ENCODE data around the gene UMODL1.
A peak's percentile ranks its signal among the peaks of the same experiment; 100 is the strongest.
"Not testable (repeated sequence)": the region's sequence is repeated elsewhere in the genome, so short reads cannot be mapped to it uniquely, and the experiment has no call there.

The UMODL1 gene

DNA sequence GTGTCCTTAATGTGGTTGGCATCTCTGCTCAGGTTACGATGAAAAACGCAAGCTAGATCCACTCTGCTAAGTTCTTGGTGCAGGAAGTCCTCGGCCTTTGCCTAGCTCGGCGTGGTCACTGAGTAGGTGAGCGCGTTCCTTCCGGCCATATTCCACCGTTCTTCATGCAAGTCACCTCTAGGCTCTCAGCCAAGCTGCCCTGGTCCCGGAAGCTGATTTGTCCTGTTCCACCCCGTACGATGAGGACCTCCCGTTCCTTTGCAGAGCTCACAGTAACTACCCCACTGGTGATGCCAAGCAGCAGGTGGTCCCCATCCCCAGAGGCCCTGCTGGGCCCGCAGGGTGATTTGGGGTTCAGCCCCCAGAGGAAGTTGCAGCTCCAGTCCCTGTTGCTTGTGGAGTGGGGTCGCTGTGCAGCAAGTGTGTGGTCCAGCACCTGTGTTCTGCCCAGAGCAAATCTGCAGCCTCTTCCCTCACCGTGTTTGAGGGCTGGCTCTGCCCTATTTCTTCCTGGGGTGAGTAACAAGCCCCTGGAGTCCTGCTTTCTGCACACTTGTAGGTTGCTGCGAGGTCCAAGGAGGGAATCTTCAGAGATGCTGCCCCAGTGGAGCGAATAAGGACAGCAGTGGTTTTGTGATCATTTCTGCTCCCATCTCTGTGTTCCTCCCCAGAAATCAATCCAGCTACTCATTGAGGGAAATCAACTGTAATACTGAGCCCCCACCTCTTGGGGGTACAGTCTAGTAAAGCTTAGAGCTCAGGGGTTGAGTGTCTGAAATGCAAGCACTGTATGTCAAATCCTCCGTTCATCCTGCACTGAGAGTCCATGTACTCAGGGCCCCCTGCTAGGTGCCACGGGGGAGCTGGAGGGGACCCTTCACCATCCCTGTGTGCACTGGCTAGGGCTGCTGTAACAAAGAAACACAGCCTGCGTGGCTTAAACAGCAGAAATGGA is 2.3 kb downstream of the UMODL1 start:
- H3K27ac ChIP-seq = no peak overlapping the region
- no peak overlapping the region for H3K4me3 ChIP-seq

DNA sequence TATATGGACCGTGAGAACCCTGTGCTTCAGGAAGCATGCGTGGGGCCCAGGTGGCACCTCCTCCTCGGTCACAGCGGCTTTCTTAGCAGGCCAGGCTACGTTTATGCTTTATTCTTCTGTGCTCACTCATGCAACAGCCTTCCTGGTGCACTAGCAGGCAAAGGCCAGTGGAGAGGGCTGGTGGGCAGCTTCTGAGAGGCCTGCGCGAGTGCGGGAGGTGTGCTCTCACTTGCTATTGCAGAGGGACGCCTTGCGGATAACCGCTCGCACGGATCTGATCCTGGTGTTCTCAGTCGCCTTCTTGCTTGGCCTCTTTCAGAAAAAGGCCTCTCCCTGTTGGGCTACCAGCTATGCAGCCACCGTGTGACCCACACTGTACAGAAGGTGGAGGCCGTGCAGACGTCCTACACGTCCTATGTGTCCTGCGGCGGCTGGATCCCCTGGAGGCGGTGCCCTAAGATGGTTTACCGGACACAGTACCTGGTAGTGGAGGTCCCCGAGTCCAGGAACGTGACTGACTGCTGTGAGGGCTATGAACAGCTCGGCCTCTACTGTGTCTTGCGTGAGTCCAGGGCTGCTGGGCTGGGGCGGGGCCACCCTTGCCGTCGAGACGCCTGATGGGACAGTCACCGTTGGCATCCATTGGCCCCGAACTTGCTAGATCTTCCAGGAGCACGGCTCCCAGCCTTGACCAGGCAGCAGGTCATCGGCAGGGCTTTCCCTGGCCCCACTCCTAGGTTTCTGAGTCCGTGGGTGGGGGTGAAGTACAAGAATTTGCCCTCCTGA is 4.8 kb downstream of the UMODL1 start:
- no peak overlapping the region for H3K27ac ChIP-seq
- H3K4me3 ChIP-seq = no peak overlapping the region

- H3K4me3 ChIP-seq, H3K27ac ChIP-seq: not testable (repeated sequence)
Observed at GRCh38 chr21:42077685-42078238, 6.6 kb downstream of the UMODL1 start.

GRCh38 chr21:42078247-42079007 is 7.3 kb downstream of the UMODL1 start:
- not testable (repeated sequence) for H3K4me3 ChIP-seq, H3K27ac ChIP-seq

- no peak overlapping the region for H3K4me3 ChIP-seq
- peak overlapping the region in 7 of 21 experiments; percentile 26 to 83 (median 59) for H3K27ac ChIP-seq
Observed at GRCh38 chr21:42079008-42079938, 8.2 kb downstream of the UMODL1 start.

DNA sequence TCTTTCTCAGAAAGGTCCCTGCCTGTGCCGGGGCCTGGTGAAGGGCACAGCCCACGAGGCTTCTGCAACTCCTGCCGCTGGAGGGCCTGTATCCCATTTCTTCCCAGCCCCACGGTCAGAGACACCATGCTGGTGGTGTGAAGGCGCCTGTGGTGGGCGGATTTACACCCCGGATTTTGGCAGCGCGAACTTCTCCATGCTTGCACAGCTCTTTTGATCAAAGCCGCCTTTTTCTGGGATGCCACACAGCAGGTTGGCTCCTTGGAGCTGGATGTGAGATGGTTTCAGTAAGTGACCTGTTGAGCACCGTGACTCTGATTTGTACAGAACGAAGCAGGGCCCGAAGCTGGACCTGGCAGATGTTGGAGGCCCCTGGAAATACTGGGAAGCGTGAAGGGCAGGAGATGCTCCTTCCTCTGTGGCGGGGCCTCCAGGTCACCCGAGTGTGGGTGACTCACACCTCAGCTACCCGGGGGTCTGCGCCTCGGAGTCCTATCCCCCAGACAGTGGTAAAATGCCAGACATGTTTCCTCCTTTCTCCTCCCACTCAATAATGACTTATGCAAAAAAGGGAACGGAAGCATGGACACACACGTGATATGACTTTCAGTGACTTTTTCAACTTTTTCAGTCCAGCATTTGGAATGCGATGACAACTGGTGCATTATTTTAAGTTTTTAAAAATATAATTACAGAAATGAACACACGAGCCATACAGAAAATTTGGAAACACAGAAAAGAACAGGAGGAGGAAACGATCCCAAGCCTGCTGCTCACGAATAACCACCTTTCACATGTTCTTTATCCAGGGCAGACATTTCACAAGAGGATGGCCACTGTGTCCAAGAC is 9.0 kb downstream of the UMODL1 start:
- H3K27ac ChIP-seq = peak overlapping the region in 10 of 21 experiments; percentile 25 to 83 (median 54)
- no peak overlapping the region for H3K4me3 ChIP-seq

GRCh38 chr21:42080788-42081083 is 9.6 kb downstream of the UMODL1 start:
- H3K4me3 ChIP-seq = no peak overlapping the region
- peak overlapping the region in 8 of 21 experiments; percentile 51 to 83 (median 66) for H3K27ac ChIP-seq

DNA sequence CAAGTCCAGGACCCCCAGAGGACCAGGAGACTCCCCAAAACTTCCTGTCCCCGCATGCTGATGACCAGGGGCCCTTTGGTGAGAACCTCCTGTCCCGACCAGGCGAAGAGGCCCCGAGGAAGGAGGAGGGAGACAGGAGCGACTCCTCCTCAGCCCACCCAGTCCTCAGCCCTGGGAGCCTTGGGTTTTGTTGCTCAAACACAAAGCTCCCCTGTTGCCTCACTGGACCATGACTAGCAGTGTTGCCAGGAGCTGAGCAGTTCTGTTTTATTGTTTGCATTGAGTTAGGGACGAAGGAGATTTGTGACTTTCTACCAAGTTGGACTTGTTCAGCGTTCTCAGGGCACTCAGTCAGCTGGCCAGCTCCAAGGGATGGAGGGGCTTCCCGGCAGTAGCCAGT is 10.0 kb downstream of the UMODL1 start:
- peak overlapping the region in 8 of 21 experiments; percentile 51 to 83 (median 66) for H3K27ac ChIP-seq

GRCh38 chr21:42081931-42082381 is 10.8 kb downstream of the UMODL1 start:
- H3K4me3 ChIP-seq = no peak overlapping the region

More for the DNA sequence above, 10.0 kb downstream of the UMODL1 start:
- no peak overlapping the region for H3K4me3 ChIP-seq

DNA sequence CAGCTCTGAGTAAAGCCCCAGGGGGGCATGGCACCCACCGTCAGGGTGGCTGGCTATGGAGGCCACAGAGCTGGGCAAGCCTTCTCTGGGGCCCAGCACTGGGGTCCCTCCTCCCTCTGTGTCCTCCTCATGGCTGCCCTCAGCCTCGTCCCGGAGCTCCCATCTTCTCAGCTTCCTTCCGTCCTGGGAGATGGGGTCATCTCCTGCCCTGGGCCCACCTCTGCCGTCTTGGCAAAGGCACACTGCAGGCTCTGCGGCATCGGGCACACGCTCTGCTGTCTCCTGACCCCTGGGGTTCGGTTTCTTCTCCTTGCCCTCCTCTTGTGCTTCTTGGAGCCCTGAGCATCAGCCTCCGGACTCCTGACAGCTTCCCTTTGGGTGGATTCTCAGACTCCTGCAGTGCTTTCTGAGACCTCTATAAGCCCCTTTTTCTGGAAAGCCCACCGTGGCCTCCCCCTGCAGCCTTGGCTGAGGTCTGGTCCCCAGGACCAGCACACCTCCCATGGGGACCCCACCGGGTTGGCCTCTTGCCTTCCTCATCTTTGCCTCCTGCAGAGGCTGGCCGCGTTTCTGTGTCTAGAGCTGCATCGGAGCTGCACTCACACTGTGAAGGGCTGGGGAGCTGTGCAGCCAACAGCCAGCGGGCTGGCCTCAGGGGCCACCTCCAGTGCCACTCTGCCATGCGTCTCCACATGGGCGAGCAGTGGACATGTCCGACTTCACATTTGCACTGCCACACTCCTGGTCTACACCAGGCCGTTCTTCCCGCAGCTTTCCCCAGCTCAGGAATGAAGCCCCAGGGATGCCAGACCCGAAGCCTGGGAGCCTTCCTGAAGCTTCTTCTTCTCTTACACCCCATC is 11.6 kb downstream of the UMODL1 start:
- Histone ChIP-seq H3K4me3 (no peak overlapping the region), H3K27ac (no peak overlapping the region)

More at GRCh38 chr21:42081931-42082381, 10.8 kb downstream of the UMODL1 start:
- H3K27ac ChIP-seq = peak overlapping the region in 1 of 21 experiments; percentile 83

GRCh38 chr21:42083361-42083690 is 12.2 kb downstream of the UMODL1 start:
- Histone ChIP-seq H3K4me3 (no peak overlapping the region), H3K27ac (no peak overlapping the region)

DNA sequence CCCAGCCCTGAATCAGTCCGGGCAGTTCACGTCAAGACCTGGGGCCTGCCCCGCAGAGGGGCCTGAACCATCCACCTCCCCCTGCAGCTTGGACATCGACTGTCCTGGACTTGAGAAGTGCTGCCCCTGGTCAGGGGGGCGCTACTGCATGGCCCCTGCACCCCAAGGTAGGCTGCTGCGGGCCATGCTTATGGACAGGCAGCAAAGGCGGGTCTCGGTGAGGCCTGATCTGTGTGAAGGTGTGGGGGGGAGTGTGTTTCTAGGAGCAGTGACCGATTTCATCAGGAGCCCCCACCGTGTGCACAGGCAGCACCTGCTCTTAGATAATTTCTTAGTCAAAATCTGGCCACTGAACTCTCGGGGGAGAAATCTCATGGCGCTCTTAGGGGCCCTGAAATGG is 13.0 kb downstream of the UMODL1 start:
- Histone ChIP-seq H3K4me3 (no peak overlapping the region), H3K27ac (no peak overlapping the region)

GRCh38 chr21:42085246-42086077 is 14.3 kb downstream of the UMODL1 start:
- Histone ChIP-seq H3K27ac (no peak overlapping the region), H3K4me3 (no peak overlapping the region)

DNA sequence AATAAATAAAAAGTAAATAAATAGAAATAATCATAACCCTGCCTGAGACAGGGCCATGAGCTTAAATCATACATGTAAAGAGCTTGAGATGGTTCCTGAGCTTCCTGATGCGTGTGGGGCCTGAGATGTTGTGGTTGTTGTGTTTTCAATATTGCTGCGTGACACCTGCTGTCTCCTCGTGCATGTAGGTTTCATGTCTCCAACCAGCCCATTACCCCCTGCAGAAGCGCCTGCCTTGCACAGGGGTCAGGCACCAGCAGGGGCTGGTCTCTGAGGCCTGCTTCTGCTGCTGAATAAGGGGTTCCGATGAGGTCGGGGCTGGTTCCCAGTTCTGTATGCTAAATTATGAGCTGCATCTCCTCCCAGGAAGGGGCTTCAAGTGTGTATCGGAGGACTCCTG is 15.9 kb downstream of the UMODL1 start:
- H3K4me3 ChIP-seq = no peak overlapping the region

GRCh38 chr21:42088148-42088547 is 17.0 kb downstream of the UMODL1 start:
- Histone ChIP-seq H3K4me3 (no peak overlapping the region), H3K27ac (no peak overlapping the region)

More for the DNA sequence above, 15.9 kb downstream of the UMODL1 start:
- no peak overlapping the region for H3K27ac ChIP-seq

GRCh38 chr21:42088658-42089057 is 17.5 kb downstream of the UMODL1 start:
- Histone ChIP-seq H3K4me3 (no peak overlapping the region), H3K27ac (no peak overlapping the region)

All from skin epidermis (tissue), 12 donors.